ENCODE results near the gene ITPRIP.

Gene ITPRIP

DNA sequence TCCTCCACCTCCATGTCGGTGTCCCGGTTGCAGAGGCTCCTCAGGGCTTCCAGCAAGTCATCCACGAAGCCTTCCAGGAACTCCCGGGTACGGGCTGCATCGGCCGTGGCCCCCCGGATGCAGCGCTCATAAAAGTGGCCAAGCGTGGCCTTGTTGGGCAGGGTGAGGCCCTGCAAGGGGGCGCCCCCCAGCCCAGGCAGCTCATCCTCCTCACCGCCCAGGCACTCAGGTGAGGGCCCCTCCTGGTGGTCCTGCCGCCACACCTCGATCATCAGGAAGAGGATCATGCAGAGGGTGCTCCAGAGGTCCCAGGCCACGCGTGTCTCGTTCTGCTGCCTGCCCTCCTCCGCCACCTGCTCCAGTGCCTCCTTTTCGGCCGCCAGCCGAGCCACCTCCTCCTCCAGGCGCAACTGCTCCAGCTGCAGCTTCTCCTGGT, 22.8 kb downstream of the ITPRIP start:
- FAIRE-seq (no peak), DNase-seq (ENCODE audit: insufficient read length) (no peak)
- TF ChIP-seq TAF1 (IDR thresholded peaks at IDR 0.05; ENCODE audit: borderline replicate concordance, low read depth, low read length) (no peak), POLR2A (IDR thresholded peaks at IDR 0.05; ENCODE audit: low read depth, low read length) (no peak), POLR2AphosphoS5 (IDR thresholded peaks at IDR 0.05; ENCODE audit: low read depth, low read length) (no peak)

GRCh38 chr10:104314591-104315485, 23.4 kb downstream of the ITPRIP start:
- DNase-seq (ENCODE audit: insufficient read length) = no peak
- no peak for FAIRE-seq
- TF ChIP-seq POLR2AphosphoS5 (IDR thresholded peaks at IDR 0.05; ENCODE audit: low read depth, low read length) (no peak), POLR2A (IDR thresholded peaks at IDR 0.05; ENCODE audit: low read depth, low read length) (no peak), TAF1 (IDR thresholded peaks at IDR 0.05; ENCODE audit: borderline replicate concordance, low read depth, low read length) (no peak)

DNA sequence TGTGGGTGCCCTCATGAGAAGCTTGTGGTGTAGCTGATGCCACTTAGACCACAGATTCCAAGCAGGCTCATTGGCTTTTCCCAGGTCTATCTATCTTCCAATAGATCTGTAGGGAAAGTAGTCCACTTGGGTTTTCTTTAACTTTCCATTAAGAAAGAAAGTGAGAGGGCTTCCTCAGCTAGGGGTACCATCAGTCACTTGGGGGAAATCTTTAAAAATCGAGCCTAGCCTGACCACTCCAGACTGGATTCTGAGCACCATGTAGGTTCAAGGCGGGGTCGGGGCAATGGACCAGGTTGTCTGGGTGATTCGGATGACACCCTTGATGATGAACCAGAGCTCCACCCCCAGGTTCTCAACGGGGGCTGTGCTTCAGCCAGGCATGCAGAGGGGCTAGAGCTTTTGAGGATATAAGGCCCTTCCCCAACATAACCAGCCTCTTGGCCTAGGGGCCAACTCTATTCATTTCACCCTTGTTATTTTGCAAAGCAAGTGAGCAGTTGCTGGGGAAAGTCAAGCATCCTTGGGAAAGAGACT, 27.0 kb downstream of the ITPRIP start:
- FAIRE-seq = no peak
- no peak for TF ChIP-seq POLR2AphosphoS5 (IDR thresholded peaks at IDR 0.05; ENCODE audit: low read depth, low read length)
- no peak for TF ChIP-seq TAF1 (IDR thresholded peaks at IDR 0.05; ENCODE audit: borderline replicate concordance, low read depth, low read length)
- no peak for TF ChIP-seq POLR2A (IDR thresholded peaks at IDR 0.05; ENCODE audit: low read depth, low read length)
- DNase-seq (ENCODE audit: insufficient read length) = no peak

DNA sequence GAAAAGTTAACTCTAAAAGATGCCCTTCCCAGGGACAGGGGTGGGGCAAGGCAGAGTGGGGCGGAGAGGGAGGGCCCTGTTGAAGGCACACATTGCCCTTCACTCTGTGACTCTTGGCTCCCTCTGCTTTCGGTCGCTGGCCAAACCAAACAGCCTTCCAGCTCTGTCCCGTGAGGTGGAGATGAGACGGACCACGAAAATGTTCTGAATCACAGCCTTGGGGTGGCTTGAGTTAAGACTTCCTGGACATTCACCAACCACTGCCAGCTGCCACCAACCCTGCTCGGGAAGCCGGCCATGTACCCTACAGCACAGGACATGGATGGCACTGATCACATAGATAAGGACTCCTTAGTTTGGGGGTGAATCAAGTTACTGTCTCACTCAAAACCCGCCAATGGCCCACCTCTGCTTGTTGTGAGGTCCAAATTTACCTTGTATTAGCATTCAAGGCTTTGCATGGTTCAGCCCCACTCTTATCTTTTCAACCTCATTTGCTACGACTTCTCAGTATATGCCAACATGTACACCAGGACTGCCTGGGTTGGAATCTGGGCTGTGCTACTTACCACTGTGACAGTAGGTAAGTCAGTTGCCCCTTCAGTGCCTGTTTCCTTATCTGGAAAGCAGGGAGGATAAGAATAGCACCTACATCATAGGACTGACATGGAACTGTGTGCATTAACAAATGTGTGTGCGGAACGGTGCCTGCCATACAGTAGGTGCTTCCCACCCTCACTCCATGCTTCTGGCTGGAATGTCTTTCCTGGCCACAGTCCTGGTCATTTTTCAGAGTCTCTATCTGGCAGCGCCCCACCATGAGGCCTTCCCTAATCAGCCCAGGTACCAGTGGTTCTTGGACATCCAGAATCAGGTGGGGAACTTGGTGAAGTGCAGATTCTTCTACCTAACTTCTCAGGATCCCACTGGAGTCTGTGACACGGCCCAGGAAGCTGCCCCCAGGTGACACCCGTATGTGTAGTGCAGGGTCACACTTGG, 28.0 kb downstream of the ITPRIP start:
- 0 out of 2 replicates have a peak, but pooled peaks have one; percentile 5 for TF ChIP-seq POLR2AphosphoS5 (IDR thresholded peaks at IDR 0.05; ENCODE audit: low read depth, low read length)
- no peak for TF ChIP-seq POLR2A (IDR thresholded peaks at IDR 0.05; ENCODE audit: low read depth, low read length)
- no peak for DNase-seq (ENCODE audit: insufficient read length)
- FAIRE-seq = no peak

DNA sequence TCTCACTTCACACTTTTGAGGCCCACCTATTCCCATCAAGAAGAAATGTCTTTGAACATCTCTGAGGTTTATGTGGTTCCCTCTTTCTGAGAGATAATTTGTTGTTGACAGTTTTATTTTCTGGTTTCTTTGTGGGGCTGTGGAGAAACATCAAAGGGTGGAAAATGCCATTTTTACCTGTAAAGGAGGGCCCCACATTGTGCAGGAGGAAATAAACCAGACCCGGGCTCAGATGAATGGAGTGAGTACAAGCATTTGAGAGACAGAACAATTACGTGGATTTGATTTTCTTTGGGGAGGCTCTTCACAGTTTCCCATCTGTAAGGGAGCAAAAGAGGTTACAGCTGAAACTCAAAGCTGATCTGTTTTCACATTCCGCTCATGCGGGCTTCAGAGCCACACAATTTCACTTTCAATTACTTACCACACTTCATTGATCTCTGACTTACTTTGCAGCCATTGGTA, 29.8 kb downstream of the ITPRIP start:
- TF ChIP-seq TAF1 (IDR thresholded peaks at IDR 0.05; ENCODE audit: borderline replicate concordance, low read depth, low read length) = no peak
- FAIRE-seq = peak; percentile 68
- DNase-seq (ENCODE audit: insufficient read length) = no peak

GRCh38 chr10:104307576-104308438, 30.5 kb downstream of the ITPRIP start:
- no peak for TF ChIP-seq POLR2AphosphoS5 (IDR thresholded peaks at IDR 0.05; ENCODE audit: low read depth, low read length)
- TF ChIP-seq TAF1 (IDR thresholded peaks at IDR 0.05; ENCODE audit: borderline replicate concordance, low read depth, low read length) = no peak
- no peak for TF ChIP-seq POLR2A (IDR thresholded peaks at IDR 0.05; ENCODE audit: low read depth, low read length)
- FAIRE-seq = no peak

DNA sequence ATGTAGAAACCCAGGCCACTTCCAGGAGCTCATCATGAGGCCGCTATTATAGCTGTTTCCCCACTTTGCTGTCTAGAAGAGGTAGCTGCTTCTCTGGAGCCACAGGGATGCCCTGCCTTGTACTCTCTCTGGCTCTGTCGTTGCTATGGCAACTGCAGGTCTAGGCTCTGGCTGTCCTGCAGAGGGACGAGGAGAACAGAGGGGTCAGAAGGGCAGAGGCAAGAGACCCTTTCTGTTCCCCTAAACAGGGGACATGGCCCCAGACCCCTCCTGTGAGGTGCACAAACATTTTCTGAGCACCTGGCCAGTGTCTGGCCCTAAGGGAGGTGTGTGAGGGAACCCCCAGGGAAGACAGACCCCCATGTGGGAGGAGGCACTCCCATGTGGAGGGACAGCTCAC, 31.4 kb downstream of the ITPRIP start:
- FAIRE-seq (no peak), DNase-seq (ENCODE audit: insufficient read length) (no peak)
- TF ChIP-seq POLR2A (IDR thresholded peaks at IDR 0.05; ENCODE audit: low read depth, low read length) (no peak), TAF1 (IDR thresholded peaks at IDR 0.05; ENCODE audit: borderline replicate concordance, low read depth, low read length) (no peak), POLR2AphosphoS5 (IDR thresholded peaks at IDR 0.05; ENCODE audit: low read depth, low read length) (no peak)

More at GRCh38 chr10:104307576-104308438, 30.5 kb downstream of the ITPRIP start:
- no peak for DNase-seq (ENCODE audit: insufficient read length)

DNA sequence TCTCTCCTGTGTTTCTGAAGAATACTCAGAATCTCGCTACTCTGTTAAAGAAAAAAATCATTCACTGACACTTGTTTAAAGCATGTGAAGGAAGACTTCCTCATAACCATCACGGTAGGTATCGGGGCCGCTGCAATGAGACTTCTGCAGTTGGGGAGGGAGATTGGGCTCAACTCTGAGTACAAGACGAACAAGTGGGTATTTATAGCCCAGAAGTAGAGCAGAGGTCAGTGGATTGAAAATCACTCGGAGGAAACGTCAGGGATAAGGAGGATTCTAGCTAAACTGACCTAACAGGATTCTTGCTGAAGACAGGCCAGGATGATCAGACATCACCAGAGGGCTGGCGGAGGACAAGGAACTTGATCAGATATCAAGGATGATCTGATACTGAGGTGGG, 33.3 kb downstream of the ITPRIP start:
- FAIRE-seq (no peak), DNase-seq (ENCODE audit: insufficient read length) (no peak)
- TF ChIP-seq POLR2AphosphoS5 (IDR thresholded peaks at IDR 0.05; ENCODE audit: low read depth, low read length) (no peak), POLR2A (IDR thresholded peaks at IDR 0.05; ENCODE audit: low read depth, low read length) (no peak), TAF1 (IDR thresholded peaks at IDR 0.05; ENCODE audit: borderline replicate concordance, low read depth, low read length) (no peak)

GRCh38 chr10:104304356-104304745, 33.9 kb downstream of the ITPRIP start:
- FAIRE-seq (no peak), DNase-seq (ENCODE audit: insufficient read length) (no peak)
- TF ChIP-seq POLR2A (IDR thresholded peaks at IDR 0.05; ENCODE audit: low read depth, low read length) (no peak), TAF1 (IDR thresholded peaks at IDR 0.05; ENCODE audit: borderline replicate concordance, low read depth, low read length) (no peak), POLR2AphosphoS5 (IDR thresholded peaks at IDR 0.05; ENCODE audit: low read depth, low read length) (no peak)

DNA sequence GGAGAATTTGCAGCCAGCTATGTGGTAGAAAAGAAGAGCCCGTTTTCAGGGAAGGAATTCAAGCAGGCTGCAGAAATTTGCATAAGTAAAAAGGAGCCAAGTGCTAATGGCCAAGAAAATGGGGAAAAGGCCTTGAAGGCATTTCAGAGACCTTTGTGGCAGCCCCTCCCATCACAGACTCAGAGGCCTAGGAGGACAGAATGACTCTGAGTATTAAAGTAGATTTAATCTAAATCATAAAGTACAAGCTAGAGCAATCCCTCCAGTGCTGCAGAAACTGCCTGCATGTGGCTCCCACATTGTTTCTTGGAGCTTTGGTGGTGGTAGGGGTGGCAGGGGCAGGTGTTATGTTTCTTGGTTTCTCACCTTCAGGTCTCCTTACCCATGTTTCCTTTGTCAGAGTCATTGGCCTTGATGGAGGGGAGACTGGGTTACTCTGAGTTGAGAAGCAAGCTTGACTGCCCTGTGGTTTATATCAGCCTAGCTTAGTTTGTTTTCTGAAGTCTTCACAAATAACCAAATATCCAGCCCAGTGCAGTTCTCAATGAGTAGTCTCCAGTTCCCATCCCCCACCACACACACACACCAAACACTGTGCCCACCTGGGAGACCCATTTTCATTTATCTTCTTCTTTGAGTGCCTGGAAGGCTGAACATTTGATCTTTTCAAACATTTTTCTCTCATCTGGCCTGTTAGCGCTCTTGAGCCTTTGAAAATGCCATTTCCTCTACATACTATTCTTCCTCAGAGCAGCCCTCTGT, 34.5 kb downstream of the ITPRIP start:
- FAIRE-seq = no peak
- DNase-seq (ENCODE audit: insufficient read length) = no peak
- TF ChIP-seq POLR2A (IDR thresholded peaks at IDR 0.05; ENCODE audit: low read depth, low read length) (no peak), POLR2AphosphoS5 (IDR thresholded peaks at IDR 0.05; ENCODE audit: low read depth, low read length) (no peak), TAF1 (IDR thresholded peaks at IDR 0.05; ENCODE audit: borderline replicate concordance, low read depth, low read length) (no peak)
